ENCODE measurements around the gene MTRF1L. TPM values are rescaled to one million over a fixed set of nuclear protein-coding genes. Genes with fewer than 3 reads are reported as not detected.

MTRF1L gene
- polyA plus RNA-seq, 1 donor (not counting 4 experiments of a cell fraction or from before 2014, with no cell fraction given), result 19.0 TPM

DNA sequence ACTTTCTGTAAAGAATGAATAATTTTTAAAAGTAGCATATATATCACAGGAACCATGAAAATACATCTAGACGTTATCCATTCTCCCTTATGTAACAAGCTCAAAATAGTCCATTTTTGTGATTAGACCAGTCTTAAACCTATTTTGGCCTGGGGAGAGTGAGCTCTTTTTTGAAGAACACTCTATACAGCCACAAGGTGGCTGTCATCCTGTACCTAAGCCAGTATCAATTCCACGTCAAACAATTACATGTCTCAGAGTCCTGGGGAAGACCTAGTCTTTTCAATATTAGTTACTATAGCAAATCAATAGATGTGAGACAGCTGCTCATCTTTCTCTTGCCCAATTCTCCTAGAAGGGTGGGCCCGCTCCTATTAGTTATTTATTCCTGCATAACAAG is 48.1 kb downstream of the MTRF1L start:
- no peaks in the 10 kb centered on the region for H3K27me3 ChIP-seq (ENCODE audit: control insufficient read depth, extremely low read depth, insufficient read depth, low read length)
- H2AFZ ChIP-seq (ENCODE audit: control insufficient read depth, low read length), result no peak overlapping the region
- DNase-seq (ENCODE audit: low read depth, low spot score) (no peak), FAIRE-seq (no peak)
- H3K9ac ChIP-seq (ENCODE audit: control insufficient read depth, extremely low read depth, insufficient read depth, low read length), result no peak overlapping the region
- dilution Hi-C loops (cut with MboI; ENCODE audit: extremely low pct_ligation_motif_present, low sequenced_read_pairs), result no loop called here
- no peak overlapping the region for H3K4me3 ChIP-seq (ENCODE audit: control insufficient read depth in 2 of 3, extremely low read depth in 1 of 3, insufficient read depth in 2 of 3, low read depth in 1 of 3, low read length in 3 of 3)
- no peaks in the 10 kb centered on the region for H3K36me3 ChIP-seq (ENCODE audit: control insufficient read depth in 2 of 2, extremely low read depth in 1 of 2, insufficient read depth in 2 of 2, low read length in 2 of 2)
- H3K9me3 ChIP-seq (ENCODE audit: control insufficient read depth, low read depth, low read length), result no peaks in the 10 kb centered on the region
- no peaks in the 10 kb centered on the region for H3K79me2 ChIP-seq (ENCODE audit: control insufficient read depth, insufficient read depth, low read length)
- no peak overlapping the region for H3K27ac ChIP-seq (ENCODE audit: control insufficient read depth, insufficient read depth, low read length)
- TF ChIP-seq, protein P1, sequence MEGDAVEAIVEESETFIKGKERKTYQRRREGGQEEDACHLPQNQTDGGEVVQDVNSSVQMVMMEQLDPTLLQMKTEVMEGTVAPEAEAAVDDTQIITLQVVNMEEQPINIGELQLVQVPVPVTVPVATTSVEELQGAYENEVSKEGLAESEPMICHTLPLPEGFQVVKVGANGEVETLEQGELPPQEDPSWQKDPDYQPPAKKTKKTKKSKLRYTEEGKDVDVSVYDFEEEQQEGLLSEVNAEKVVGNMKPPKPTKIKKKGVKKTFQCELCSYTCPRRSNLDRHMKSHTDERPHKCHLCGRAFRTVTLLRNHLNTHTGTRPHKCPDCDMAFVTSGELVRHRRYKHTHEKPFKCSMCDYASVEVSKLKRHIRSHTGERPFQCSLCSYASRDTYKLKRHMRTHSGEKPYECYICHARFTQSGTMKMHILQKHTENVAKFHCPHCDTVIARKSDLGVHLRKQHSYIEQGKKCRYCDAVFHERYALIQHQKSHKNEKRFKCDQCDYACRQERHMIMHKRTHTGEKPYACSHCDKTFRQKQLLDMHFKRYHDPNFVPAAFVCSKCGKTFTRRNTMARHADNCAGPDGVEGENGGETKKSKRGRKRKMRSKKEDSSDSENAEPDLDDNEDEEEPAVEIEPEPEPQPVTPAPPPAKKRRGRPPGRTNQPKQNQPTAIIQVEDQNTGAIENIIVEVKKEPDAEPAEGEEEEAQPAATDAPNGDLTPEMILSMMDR (optimal IDR thresholded peaks at IDR 0.05 in 1 of 3, IDR thresholded peaks at IDR 0.05 in 1 of 3, conservative IDR thresholded peaks at IDR 0.05 in 1 of 3; ENCODE audit: extremely low read depth in 1 of 3, insufficient read depth in 2 of 3, low read length in 3 of 3), result peak in 2 of 3 experiments; percentile 3 to 15
- no peak for TF ChIP-seq EZH2 (IDR thresholded peaks at IDR 0.05; ENCODE audit: low read length)
- peaks cover 4% of the 10 kb centered on the region for H3K4me1 ChIP-seq (ENCODE audit: control insufficient read depth, extremely low read depth, insufficient read depth, low read length)
- H3K4me2 ChIP-seq (ENCODE audit: control insufficient read depth, extremely low read depth, insufficient read depth, low read depth, low read length), result no peak overlapping the region
- no peaks in the 10 kb centered on the region for H4K20me1 ChIP-seq (ENCODE audit: control insufficient read depth, extremely low read depth, insufficient read depth, low read length)
- H3K9me1 ChIP-seq (ENCODE audit: control insufficient read depth, extremely low read depth, insufficient read depth, low read length), result no peaks in the 10 kb centered on the region

DNA sequence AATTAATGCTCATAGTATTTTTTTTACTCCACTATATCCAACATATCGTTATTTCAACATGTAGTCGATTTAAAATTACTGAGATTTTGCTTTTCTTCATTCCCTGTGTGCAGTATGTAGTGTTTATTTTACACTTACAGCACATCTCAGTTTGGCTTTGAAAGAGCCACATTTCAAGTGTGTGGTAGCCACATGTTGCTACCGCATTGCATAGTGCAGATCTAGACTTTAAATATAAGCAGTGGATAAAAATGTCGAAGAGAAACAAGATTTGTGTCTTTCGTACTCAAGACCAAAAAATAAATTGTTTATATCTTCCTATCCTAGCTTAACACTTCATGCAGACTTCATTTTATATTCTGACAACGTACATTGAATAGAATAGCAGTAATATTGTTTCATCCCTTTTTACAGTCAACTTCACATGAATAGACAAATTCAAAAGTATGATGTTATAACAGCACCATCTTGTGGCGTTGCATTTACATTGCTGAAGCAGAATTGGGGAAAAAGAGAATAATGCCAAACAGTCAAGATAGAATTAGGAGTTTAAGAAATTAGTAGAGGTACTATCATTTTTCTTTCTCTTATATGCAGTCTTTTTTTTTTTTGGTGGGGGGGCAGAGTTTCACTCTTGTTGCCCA is 49.5 kb downstream of the MTRF1L start:
- H3K4me1 ChIP-seq (ENCODE audit: control insufficient read depth, extremely low read depth, insufficient read depth, low read length), result peaks cover 4% of the 10 kb centered on the region
- H4K20me1 ChIP-seq (ENCODE audit: control insufficient read depth, extremely low read depth, insufficient read depth, low read length), result no peaks in the 10 kb centered on the region
- H3K27ac ChIP-seq (ENCODE audit: control insufficient read depth, insufficient read depth, low read length), result no peak overlapping the region
- H3K79me2 ChIP-seq (ENCODE audit: control insufficient read depth, insufficient read depth, low read length), result no peaks in the 10 kb centered on the region
- dilution Hi-C loops (cut with MboI; ENCODE audit: extremely low pct_ligation_motif_present, low sequenced_read_pairs), result no loop called here
- H3K27me3 ChIP-seq (ENCODE audit: control insufficient read depth, extremely low read depth, insufficient read depth, low read length), result no peaks in the 10 kb centered on the region
- no peak for FAIRE-seq
- H2AFZ ChIP-seq (ENCODE audit: control insufficient read depth, low read length), result no peak overlapping the region
- no peak overlapping the region for H3K4me3 ChIP-seq (ENCODE audit: control insufficient read depth in 2 of 3, extremely low read depth in 1 of 3, insufficient read depth in 2 of 3, low read depth in 1 of 3, low read length in 3 of 3)
- no peak for DNase-seq (ENCODE audit: low read depth, low spot score)
- no peak overlapping the region for H3K9ac ChIP-seq (ENCODE audit: control insufficient read depth, extremely low read depth, insufficient read depth, low read length)
- H3K9me1 ChIP-seq (ENCODE audit: control insufficient read depth, extremely low read depth, insufficient read depth, low read length), result no peaks in the 10 kb centered on the region
- no peaks in the 10 kb centered on the region for H3K36me3 ChIP-seq (ENCODE audit: control insufficient read depth in 2 of 2, extremely low read depth in 1 of 2, insufficient read depth in 2 of 2, low read length in 2 of 2)
- no peak overlapping the region for H3K4me2 ChIP-seq (ENCODE audit: control insufficient read depth, extremely low read depth, insufficient read depth, low read depth, low read length)
- no peaks in the 10 kb centered on the region for H3K9me3 ChIP-seq (ENCODE audit: control insufficient read depth, low read depth, low read length)
- TF ChIP-seq, protein P1 (optimal IDR thresholded peaks at IDR 0.05 in 1 of 3, IDR thresholded peaks at IDR 0.05 in 1 of 3, conservative IDR thresholded peaks at IDR 0.05 in 1 of 3; ENCODE audit: extremely low read depth in 1 of 3, insufficient read depth in 2 of 3, low read length in 3 of 3), result peak in 2 of 3 experiments; percentile 43 to 55
- no peak for TF ChIP-seq EZH2 (IDR thresholded peaks at IDR 0.05; ENCODE audit: low read length)

All from keratinocyte (primary cell).